HG03575 (cell line): ENCODE results near the gene CCDC33.

ENCODE experiments used
- ATAC-seq: cut with Tn5 transposase; IDR thresholded peaks from one replicate; pipeline ENCODE4 v1.9.1; 2021; ENCODE audit not compliant: unreplicated experiment, insufficient number of reproducible peaks, low FRiP score; ENCODE audit errors: extremely low read depth

Gene CCDC33

GRCh38 chr15:74251131-74251811, 15.1 kb downstream of the CCDC33 start:
- no peak for ATAC-seq

DNA sequence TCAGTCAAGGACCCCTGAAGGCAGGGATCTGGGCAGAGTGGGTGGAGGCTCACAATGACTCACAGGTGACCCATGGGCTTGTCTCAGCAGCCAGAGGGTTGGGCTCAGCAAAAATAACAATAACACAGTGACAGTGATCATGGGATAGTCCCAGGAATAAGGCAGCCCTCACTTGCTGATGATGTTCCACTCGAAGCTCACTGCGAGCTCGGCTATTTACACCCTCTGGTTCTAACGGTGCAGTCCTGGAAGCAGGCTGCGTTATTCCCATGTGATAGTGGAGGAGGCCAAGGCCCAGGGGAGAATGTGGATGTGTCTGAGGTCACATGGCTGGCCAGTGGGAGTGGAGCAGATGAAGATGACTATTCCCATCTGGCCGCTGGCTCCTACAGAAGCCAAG, 16.2 kb downstream of the CCDC33 start:
- no peak for ATAC-seq

DNA sequence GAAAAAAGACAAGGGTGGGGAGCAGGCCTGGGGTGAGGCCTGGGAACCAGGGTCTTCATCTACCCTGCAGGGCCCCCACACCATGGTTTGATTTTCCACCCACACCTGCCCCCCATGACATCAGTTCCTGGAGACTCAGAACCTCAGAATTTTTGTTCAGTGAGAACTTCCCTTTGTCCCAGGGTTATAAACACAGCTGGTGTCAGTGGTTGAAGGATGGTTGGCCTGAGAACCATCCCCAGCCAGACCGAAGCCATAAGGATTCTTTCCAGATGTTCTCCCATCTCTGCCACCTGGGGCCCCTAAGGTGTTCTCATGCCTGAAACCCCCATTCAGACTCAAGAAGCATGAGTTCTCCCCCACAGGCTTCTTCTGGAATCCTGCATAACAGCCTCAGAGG, 16.6 kb downstream of the CCDC33 start:
- no peak for ATAC-seq

GRCh38 chr15:74253211-74253921, 17.2 kb downstream of the CCDC33 start:
- no peak for ATAC-seq

GRCh38 chr15:74257105-74257504, 21.0 kb downstream of the CCDC33 start:
- ATAC-seq: no peak

GRCh38 chr15:74257623-74258022, 21.5 kb downstream of the CCDC33 start:
- no peak for ATAC-seq

DNA sequence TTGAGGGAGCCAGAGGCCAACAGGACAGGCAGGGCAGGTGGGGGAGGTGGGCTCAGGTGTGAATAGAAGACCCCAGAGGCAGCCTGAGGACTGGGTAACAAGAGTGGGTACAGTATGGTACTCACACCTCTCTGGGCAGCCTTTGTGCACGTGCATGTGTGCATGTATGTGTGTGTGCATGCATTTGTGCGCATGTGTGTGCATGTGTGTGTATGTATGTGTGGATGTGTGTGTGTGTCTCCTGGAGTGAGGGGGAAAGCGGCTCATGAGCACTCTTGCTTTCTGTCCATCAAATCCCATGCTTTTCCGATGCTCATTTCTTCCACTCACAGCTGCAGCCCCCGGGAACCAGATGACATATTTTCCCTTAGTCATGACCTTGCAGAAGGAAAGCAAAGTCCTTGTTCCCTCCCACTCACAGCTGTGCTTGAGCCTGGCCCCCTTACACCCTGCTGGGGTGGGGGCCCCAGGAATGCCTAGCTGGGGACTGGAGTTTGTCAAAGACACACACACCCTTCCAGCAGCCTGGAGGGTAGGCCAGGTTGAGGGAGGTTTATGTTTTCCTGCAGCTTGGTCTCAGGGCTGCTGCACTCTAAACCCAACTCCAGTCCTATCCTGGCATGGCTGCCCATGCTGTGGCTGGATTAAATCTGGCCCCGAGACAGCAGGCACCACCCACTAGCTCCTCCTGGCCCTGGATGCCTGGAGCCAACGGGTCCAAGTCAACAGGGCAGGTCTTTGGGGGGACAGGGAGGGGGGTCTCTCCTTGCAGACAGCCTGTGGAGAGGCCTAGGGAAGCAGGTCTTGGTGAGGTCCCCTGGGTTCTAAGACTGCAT, 22.5 kb downstream of the CCDC33 start:
- ATAC-seq: no peak

- no peak for ATAC-seq
Measured at GRCh38 chr15:74259292-74259648, 23.1 kb downstream of the CCDC33 start.

DNA sequence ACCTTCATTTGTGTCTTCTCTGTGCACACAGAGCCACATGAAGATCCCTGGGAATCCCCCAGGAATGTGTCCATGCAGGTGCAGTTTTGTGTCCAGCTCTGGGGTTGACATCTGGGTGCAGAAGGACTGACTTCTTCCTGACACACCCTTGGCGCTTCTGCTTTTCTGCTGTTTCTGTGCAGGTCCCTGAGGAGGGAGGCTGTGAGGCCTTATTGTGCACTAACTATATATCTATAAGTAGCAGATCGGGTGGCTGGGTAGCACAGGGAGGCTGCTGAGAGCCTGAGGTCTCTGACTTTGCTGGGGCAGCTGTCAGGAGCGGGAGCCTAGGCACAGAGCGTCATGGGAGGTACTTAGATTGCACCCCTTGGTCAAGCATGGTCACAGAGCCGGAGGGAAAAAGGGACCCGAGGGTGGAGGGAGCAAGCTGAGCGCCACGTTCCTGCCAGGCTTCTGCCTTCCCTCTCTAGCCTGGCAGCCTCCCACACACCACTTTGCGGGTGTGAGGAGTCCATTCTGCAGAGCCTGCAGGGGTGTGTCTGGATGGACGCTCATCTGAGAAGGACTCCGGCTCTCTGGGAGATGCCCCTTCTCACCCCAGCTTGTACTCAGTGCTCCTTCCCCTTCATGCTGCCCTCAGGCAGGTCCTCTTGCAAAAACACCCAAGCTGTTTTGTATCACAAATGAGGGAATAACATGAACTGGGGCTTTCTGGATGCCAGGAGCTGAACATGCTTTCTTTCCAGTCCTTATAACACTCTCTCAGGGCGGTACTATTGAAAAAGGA, 23.9 kb downstream of the CCDC33 start:
- no peak for ATAC-seq

GRCh38 chr15:74261041-74261440, 24.9 kb downstream of the CCDC33 start:
- no peak for ATAC-seq

GRCh38 chr15:74261685-74262084, 25.6 kb downstream of the CCDC33 start:
- ATAC-seq: no peak

- ATAC-seq: no peak
Measured at GRCh38 chr15:74262151-74262550, 26.0 kb downstream of the CCDC33 start.

DNA sequence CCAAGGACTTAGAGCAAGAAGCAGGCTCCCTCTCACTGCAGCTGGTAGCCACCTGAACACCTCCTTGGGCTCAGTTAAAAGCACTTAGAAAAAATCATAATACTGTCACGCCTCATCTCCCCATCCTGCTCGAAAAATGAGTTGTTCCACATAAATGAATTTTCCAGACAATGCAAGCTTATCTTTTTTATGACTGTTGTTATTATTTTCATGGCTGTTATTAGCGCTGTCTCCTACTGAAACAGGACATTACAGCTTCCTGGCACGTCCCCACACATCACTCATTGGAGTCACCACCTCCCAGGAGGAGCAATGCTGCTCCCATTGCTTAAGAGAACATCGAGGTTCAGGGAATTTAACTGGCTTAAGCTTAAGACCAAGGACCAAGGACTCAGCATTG, 26.5 kb downstream of the CCDC33 start:
- ATAC-seq: no peak

DNA sequence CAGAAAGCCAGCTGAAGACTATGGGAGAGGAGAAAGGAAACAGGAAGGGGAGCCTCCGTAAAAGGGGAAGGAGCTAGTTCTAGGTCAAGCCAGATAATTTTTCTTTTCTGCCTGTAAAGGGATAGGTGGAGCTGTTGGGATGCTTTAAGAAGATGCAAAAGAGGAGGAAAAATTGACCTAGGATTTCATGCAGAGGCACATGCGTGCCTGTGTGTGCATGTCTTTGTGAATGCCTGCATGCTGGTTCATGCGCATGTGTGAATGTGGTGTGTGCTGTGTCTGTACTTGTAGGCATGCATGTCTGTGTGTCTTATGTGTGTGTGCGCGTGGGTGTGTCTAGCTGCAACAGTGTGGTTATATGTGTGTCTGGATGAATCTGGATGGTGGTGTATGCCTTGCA, 27.3 kb downstream of the CCDC33 start:
- no peak for ATAC-seq

DNA sequence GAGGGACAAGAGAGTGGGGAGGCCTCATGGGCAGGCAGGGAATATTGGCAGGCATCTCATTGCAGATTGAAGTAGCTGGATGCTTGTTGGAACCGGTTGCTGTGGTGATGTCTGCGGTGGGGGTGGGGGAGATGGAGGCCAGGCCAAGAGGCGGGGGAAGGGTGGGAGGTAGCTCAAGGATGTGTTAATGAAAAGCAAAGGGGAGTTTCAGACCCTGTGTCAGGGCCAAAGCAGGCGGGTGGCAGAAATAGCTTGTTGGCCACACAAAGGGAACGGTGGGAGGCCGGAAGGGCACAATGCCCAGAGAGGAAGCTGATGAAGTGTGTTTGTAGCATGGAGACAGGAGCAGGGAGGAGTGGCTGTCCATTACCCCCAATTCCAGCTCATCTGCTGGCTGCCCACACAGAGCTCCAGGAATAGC, 28.0 kb downstream of the CCDC33 start:
- ATAC-seq: no peak

GRCh38 chr15:74265046-74265639, 29.0 kb downstream of the CCDC33 start:
- no peak for ATAC-seq

DNA sequence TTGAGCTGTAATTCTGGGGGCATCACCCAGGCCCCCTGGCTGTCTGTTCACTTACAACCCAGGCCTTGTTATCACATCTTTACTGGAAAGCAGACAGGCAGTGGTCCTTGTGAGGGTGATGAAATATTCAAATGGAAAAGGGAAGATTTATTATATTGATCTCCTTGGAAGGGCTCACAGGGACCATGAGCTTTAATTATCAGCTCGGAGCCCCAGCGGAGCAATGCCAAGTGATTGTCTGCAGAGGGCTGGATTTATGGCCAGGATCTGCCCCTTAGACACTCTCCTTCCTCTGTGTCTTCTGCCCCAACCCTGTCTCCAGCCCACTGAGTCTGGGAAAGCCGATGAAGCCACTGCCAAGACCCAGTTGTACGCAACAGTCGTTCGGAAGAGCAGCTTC, 31.9 kb downstream of the CCDC33 start:
- ATAC-seq: no peak

DNA sequence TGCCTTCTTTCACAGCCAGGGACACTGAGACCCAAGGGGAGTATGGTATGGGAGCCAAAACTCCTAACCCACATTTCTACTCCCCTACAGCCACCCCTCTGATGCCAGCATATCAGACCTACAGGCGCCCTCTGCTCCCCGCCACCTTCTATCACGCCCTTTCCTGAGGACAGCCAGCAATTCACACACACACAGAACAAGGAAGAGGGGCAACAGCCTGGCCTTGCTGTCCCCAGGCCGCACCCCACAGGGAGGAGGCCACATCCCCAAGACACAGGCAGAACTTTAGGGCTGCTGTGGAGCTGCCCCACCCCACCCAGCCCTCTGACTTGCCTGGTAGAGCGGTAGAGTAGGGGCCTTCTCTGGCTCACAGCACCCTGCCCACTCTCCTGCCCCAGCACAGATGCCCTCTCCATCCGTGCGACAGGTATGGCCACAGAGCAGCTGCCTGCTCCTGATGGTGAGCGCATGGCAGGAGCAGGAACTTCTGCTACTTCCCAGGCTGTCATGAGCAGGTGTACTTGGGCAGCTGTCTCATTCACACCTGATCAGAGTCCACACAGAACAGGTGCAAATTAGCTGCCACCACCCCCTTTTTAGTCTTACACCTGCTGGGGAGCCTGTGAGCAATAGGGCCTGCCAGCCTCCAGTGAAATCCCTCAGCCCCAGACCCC, 33.4 kb downstream of the CCDC33 start:
- no peak for ATAC-seq
